Activated naive CD8-positive, alpha-beta T cell treated with anti-CD3 and anti-CD28 coated beads for 36 hours (primary cell): ENCODE results near the gene ABCB10. TPM values are rescaled to one million over a fixed set of nuclear protein-coding genes. Genes with fewer than 3 reads are reported as not detected.
"Not testable (repeated sequence)": the region's sequence is repeated elsewhere in the genome, so short reads cannot be mapped to it uniquely, and the experiment has no call there.

ENCODE experiments used
- DNase-seq: peaks from one replicate; pipeline ENCODE4 v3.0.0; 2021
- H3K27ac Mint-ChIP-seq: one replicate; pipeline ENCODE4 v1.8.0; 2022; ENCODE audit warnings: mild to moderate bottlenecking, moderate library complexity, mixed read lengths
- H3K27me3 Mint-ChIP-seq: one replicate; pipeline ENCODE4 v1.8.0; 2022; ENCODE audit warnings: mild to moderate bottlenecking, mixed read lengths
- H3K36me3 Mint-ChIP-seq: one replicate; pipeline ENCODE4 v1.8.0; 2021; ENCODE audit warnings: mild to moderate bottlenecking, mixed read lengths
- H3K4me1 Mint-ChIP-seq: one replicate; pipeline ENCODE4 v1.8.0; 2021; ENCODE audit warnings: mixed read lengths
- H3K4me3 Mint-ChIP-seq: one replicate; pipeline ENCODE4 v1.8.0; 2022; ENCODE audit warnings: mild to moderate bottlenecking, moderate library complexity, mixed read lengths
- H3K9me3 Mint-ChIP-seq: one replicate; pipeline ENCODE4 v1.8.0; 2022; ENCODE audit warnings: mixed read lengths
- total RNA-seq, 2 experiments: library from RNA; stranded (reverse); gene quantifications; one replicate each; pipeline ENCODE4 v1.2.3, GENCODE V29; 2021

The ABCB10 gene
- 10 to 100 TPM; 36.8 to 37.8 TPM for total RNA-seq

DNA sequence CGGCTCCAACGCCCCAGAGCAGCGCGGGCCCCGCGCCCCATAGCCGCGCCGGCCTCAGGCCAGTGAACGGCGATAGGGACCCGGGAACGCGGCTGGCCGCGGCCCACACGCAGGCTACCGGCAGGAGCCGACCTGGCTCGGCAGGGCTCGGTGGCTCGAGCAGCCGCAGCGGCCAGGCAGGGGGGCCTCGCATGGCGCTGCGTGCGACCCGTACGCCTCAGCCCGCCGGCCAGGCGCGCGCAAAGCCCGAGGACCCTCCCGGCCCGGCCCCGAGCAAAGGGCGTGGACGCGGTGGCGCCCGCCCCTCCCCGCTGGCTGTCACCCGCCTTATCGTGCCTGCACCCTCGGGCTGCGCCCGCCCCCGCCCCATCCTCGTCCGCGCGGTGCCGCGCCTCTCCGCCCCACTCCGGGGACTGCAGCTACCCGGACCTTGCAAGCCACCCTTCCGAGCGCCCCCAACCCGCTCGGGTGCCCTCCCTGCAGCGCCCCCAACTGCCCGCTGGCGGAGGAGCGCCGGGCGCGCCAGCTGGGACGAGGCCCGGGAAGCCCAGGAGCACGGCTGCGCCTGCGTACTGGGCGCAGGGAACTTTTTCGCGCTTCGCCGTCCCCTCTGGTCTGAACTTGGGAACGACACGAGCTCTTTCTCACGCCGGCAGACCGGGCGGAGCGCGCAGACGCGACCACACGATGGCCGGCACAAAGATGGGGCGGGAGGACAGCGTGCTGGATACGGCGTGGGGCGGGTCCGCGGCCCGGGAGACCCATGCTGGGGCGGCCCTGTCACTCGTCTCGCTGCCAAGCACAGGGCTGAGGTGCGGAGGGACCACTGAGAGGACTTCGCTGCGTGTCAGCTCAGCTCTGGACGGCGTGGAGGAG is at the start of gene ABCB10:
Gene ABCB10, minus strand, starts transcription at position 248 of the 876 bp plus-strand sequence. Its CDS starts 55 bp downstream, at position 193.
- Mint-ChIP-seq H3K4me1 (peaks cover 32% of the 10 kb centered on the region), H3K4me3 (peak within 1 kb of the TSS; percentile 85), H3K27ac (peak within 1 kb of the TSS; percentile 82), H3K27me3 (no peaks in the 10 kb centered on the region), H3K9me3 (no peaks in the 10 kb centered on the region), H3K36me3 (peaks cover 2% of the 10 kb centered on the region)
- DNase-seq, result peak; percentile 95

GRCh38 chr1:229607370-229607769 is 48.9 kb upstream of the ABCB10 start:
- Mint-ChIP-seq H3K9me3 (no peaks in the 10 kb centered on the region), H3K27me3 (no peaks in the 10 kb centered on the region), H3K4me1 (no peaks in the 10 kb centered on the region), H3K27ac (no peak overlapping the region), H3K4me3 (no peak overlapping the region), H3K36me3 (peaks cover 11% of the 10 kb centered on the region)
- DNase-seq, result no peak

- Mint-ChIP-seq H3K4me1 (peaks cover 7% of the 10 kb centered on the region), H3K27ac (no peak overlapping the region), H3K4me3 (no peak overlapping the region), H3K9me3 (no peaks in the 10 kb centered on the region), H3K27me3 (no peaks in the 10 kb centered on the region), H3K36me3 (peaks cover 32% of the 10 kb centered on the region)
- DNase-seq, result no peak
Measured at GRCh38 chr1:229603371-229604005, 45.0 kb upstream of the ABCB10 start.

DNA sequence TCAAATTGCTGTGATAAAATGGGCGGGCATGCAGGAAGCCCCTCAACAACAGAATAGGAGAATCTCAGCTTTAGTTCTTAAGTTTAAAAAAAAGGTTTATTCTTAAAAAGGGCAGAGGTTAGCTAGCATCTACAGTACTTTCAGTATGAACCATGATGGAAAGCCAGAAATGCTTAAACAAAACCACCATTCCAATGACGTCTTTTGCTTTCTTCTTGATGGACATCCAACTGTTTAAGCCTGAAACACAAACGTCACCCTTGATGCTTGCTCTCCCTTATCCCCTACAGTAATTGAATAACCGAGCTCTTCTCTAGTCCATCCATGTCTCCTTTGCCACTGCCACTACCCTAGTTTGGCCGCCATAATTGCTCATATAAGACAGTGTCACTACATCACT is 41.7 kb upstream of the ABCB10 start:
- Mint-ChIP-seq H3K4me1 (peaks cover 20% of the 10 kb centered on the region), H3K4me3 (no peak overlapping the region), H3K27me3 (no peaks in the 10 kb centered on the region), H3K36me3 (peaks cover 29% of the 10 kb centered on the region), H3K9me3 (no peaks in the 10 kb centered on the region), H3K27ac (no peak overlapping the region)
- DNase-seq, result no peak

DNA sequence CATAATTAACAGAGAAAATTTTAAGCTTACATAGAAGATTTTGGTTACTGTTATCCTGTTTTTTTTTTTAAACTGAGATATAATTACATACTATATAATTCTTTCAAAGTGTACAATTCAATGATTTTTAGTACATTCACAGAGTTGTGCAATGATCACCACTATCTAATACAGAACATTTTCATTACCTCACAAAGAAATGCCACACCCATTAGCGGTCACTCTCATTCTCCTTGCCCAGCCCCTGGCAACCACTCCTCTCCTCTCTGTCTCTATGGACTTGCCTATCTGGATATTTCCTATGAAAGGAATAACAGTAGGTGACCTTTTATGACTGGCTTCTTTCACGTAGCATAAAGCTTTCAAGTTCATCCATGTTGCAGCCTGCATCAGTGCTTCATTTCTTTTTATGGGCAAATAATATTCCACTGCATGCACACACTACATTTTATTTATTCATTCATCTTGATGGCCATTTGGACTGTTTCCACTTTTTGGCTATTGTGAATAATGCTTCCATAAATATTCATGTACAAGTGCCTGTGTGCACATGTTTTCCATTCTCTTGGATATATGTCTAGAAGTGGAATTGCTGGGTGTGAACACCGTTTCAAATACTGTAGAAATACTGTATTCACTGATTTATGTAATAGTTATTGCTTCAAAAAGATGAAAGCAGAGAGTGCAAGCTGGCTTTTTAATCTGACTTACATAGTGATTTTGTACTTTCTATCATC is 40.9 kb upstream of the ABCB10 start:
- H3K36me3 Mint-ChIP-seq, result peaks cover 30% of the 10 kb centered on the region

DNA sequence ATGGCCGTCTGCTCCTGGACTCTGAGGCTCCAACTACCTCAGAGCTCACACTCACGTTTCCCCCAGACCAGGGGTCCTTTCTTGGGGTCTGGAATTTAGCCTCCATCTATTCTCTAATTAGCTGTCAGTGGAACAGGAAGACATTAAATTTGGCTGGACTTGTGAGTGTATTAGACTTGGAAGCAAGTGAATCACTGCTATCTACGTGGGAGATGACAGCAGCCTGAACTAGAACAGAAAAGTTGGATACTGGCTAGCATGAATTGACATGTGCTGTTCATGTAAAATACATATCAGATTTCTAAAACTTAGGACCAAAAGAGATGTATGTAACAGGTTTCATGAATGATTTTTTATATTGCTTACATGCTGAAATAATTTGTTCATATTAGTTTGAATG is 39.4 kb upstream of the ABCB10 start:
- H3K4me3 Mint-ChIP-seq, result no peak overlapping the region
- DNase-seq, result no peak
- H3K27ac Mint-ChIP-seq, result no peak overlapping the region
- peaks cover 38% of the 10 kb centered on the region for H3K36me3 Mint-ChIP-seq
- no peaks in the 10 kb centered on the region for H3K9me3 Mint-ChIP-seq
- peaks cover 20% of the 10 kb centered on the region for H3K4me1 Mint-ChIP-seq
- no peaks in the 10 kb centered on the region for H3K27me3 Mint-ChIP-seq

More for the DNA sequence above, 40.9 kb upstream of the ABCB10 start:
- H3K9me3 Mint-ChIP-seq, result no peaks in the 10 kb centered on the region
- H3K27me3 Mint-ChIP-seq, result no peaks in the 10 kb centered on the region
- no peak for DNase-seq
- no peak overlapping the region for H3K4me3 Mint-ChIP-seq
- no peak overlapping the region for H3K27ac Mint-ChIP-seq
- peaks cover 20% of the 10 kb centered on the region for H3K4me1 Mint-ChIP-seq

DNA sequence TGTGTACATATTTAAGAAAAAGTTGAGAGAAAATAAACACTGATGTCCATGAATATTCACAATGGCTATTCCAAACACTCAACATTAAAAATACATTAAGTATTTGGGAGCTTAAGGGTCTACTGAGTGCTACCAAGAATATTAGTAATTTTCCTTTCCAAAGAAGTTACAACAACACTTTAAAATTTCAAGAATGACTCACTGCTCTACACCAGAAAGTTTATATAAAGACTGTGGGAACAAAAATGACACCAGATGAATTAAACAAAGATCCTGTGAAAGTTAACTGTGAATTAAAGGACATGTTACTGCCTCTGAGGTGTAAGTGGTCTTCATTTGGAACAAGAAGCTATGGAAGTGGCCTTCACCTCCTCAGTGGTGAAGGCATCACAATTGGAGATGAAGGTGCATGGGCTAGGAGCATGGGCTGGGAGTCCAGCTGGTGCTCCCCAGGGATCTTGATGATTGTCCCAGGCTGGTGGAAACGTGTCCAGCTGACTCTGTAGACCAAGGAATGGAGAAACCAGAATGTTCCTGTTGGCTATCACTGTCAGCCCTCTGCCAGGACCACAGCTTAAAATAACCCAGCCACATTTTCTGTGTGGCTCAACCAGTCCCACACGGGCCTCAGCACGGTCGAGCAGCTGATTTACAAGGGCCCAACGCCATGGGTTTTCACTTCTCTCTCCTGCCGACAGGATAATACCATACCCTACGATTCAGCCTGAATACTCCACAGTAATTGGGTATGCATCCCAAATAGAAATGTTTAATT is 38.6 kb upstream of the ABCB10 start:
- peaks cover 20% of the 10 kb centered on the region for H3K4me1 Mint-ChIP-seq
- no peak overlapping the region for H3K27ac Mint-ChIP-seq
- H3K36me3 Mint-ChIP-seq, result peaks cover 32% of the 10 kb centered on the region
- no peaks in the 10 kb centered on the region for H3K27me3 Mint-ChIP-seq
- no peak overlapping the region for H3K4me3 Mint-ChIP-seq
- no peak for DNase-seq
- H3K9me3 Mint-ChIP-seq, result no peaks in the 10 kb centered on the region

DNA sequence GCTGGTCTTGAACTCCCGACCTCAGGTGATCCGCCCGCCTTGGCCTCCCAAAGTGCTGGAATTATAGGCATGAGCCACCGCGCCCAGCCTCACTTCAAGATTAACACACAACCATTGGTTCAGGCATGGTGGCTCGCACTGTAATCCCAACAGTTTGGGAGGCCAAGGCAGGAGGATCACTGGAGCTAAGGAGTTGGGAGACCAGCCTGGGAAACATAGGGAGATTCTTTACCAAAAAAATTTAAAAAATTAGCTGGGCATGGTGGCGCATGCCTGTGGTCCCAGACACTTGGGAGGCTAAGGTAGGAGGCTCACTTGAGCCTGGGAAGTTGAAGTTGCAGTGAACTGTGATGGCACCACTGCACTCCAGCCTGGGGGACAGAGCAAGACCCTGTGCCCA is 37.4 kb upstream of the ABCB10 start:
- not testable (repeated sequence) for H3K27ac Mint-ChIP-seq, H3K9me3 Mint-ChIP-seq
- H3K4me1 Mint-ChIP-seq, result peaks cover 19% of the 10 kb centered on the region

GRCh38 chr1:229594227-229595008 is 35.9 kb upstream of the ABCB10 start:
- Mint-ChIP-seq H3K4me3 (no peak overlapping the region), H3K4me1 (peaks cover 15% of the 10 kb centered on the region), H3K36me3 (peaks cover 17% of the 10 kb centered on the region), H3K9me3 (no peaks in the 10 kb centered on the region), H3K27ac (no peak overlapping the region), H3K27me3 (no peaks in the 10 kb centered on the region)
- DNase-seq, result no peak

More for the DNA sequence above, 37.4 kb upstream of the ABCB10 start:
- H3K27me3 Mint-ChIP-seq, H3K4me3 Mint-ChIP-seq, DNase-seq: not testable (repeated sequence)
- H3K36me3 Mint-ChIP-seq, result peaks cover 23% of the 10 kb centered on the region

GRCh38 chr1:229593800-229594199 is 35.3 kb upstream of the ABCB10 start:
- H3K9me3 Mint-ChIP-seq, result no peaks in the 10 kb centered on the region

GRCh38 chr1:229590119-229590518 is 31.6 kb upstream of the ABCB10 start:
- Mint-ChIP-seq H3K4me1 (no peaks in the 10 kb centered on the region), H3K9me3 (no peaks in the 10 kb centered on the region), H3K36me3 (peaks cover 12% of the 10 kb centered on the region), H3K27me3 (no peaks in the 10 kb centered on the region), H3K27ac (no peak overlapping the region), H3K4me3 (no peak overlapping the region)
- DNase-seq, result no peak

More at GRCh38 chr1:229593800-229594199, 35.3 kb upstream of the ABCB10 start:
- Mint-ChIP-seq H3K4me3 (no peak overlapping the region), H3K4me1 (peaks cover 14% of the 10 kb centered on the region), H3K27ac (no peak overlapping the region), H3K36me3 (peaks cover 13% of the 10 kb centered on the region), H3K27me3 (no peaks in the 10 kb centered on the region)
- no peak for DNase-seq

GRCh38 chr1:229585338-229585737 is 26.8 kb upstream of the ABCB10 start:
- no peaks in the 10 kb centered on the region for H3K9me3 Mint-ChIP-seq
- no peak overlapping the region for H3K4me3 Mint-ChIP-seq
- no peak overlapping the region for H3K27ac Mint-ChIP-seq
- H3K4me1 Mint-ChIP-seq, result no peaks in the 10 kb centered on the region
- DNase-seq, result no peak
- no peaks in the 10 kb centered on the region for H3K27me3 Mint-ChIP-seq
- no peaks in the 10 kb centered on the region for H3K36me3 Mint-ChIP-seq

- no peaks in the 10 kb centered on the region for H3K4me1 Mint-ChIP-seq
- H3K4me3 Mint-ChIP-seq, result no peak overlapping the region
Measured at GRCh38 chr1:229582715-229583114, 24.2 kb upstream of the ABCB10 start.

More at GRCh38 chr1:229582715-229583114, 24.2 kb upstream of the ABCB10 start:
- H3K9me3 Mint-ChIP-seq, result no peaks in the 10 kb centered on the region
- peaks cover 7% of the 10 kb centered on the region for H3K27me3 Mint-ChIP-seq
- H3K27ac Mint-ChIP-seq, result no peak overlapping the region
- no peaks in the 10 kb centered on the region for H3K36me3 Mint-ChIP-seq
- DNase-seq, result no peak
